GM15510 (cell line): ENCODE data around the gene RPTOR.

ENCODE experiments used
- POLR2A ChIP-seq: IDR thresholded peaks from 3 replicates; pipeline ENCODE4 v1.6.1; 2011; ENCODE audit warnings: borderline replicate concordance; ENCODE audit not compliant: insufficient read length; ENCODE audit errors: extremely low read depth

The RPTOR gene

GRCh38 chr17:80510132-80510531 is 34.5 kb upstream of the RPTOR start:
- TF ChIP-seq POLR2A = no peak

DNA sequence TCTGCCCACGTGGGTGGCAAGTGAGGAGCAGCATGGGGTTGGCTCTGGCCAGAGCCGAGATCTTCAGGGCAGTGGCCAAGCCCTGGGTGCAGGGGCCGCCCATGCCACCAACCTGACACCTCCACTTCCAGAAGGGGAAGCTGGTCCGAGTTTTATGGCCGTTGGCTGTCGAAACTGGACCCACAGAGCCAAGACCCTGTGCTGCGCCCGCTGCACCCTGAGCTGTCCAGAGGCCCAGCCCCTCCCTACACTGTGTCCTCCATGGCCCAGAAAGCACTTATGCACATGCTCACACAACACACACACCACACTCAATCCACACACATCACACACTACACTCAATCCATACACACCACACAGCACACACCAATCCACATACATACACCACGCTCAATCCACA is 33.9 kb upstream of the RPTOR start:
- no peak for TF ChIP-seq POLR2A

DNA sequence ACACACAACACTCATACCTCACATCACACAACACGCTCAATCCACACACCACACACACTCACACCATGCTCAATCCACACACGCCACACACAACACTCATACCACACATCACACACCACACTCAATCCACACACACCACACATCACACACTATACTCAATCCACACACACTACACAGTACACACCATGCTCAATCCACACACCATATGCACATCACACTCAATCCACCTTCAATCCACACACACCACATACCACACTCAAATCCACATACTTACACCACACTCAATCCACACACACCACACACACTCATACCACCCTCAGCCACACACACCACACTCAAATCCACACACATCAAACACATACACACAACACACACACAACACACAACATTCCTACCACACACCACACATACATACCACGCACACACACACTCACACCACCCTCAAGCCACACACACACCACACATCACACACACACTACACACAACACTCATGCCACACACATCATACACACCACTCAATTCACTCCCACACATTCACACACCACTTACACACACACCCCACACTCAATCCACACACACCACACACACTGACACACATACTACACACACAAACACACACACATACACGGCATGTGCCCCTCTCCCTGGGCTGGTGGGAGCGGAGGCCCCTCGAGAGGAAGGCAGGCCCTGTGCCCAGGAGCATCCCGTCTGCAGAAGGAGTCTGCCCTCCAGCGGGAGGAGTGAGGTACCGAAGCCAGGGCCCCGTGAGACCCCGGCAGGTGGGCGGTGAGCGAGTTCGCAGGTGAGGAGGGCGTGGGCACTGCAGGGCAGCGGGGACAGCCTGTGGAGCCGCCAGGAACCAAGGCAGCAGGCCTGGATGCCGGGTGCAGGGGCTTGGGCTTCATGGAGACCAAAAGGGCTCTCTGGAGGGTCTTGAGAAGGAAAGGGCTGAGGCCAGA is 33.1 kb upstream of the RPTOR start:
- no peak for TF ChIP-seq POLR2A

DNA sequence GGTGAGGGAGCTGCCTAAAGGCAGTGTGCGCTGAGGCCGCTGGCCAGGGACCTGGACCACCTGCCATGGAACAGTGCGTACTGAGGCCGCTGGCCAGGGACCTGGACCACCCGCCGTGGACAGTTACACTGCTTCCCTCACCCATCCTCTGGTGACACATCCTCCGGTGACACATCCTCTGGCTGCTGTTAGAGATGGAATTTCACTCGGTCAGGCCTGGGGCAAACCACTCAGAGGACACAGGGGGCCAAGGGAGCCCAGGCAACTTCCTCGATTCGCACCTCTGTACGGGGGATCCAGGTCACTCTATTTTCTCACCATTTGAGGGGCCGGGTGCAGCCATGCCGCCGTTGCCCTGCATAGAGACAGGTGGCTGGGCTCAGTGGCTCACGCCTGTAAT is 32.4 kb upstream of the RPTOR start:
- no peak for TF ChIP-seq POLR2A

- TF ChIP-seq POLR2A = no peak
These were observed 31.4 kb upstream of the RPTOR start for GRCh38 chr17:80513201-80513600.

GRCh38 chr17:80513892-80514291 is 30.7 kb upstream of the RPTOR start:
- TF ChIP-seq POLR2A = no peak

DNA sequence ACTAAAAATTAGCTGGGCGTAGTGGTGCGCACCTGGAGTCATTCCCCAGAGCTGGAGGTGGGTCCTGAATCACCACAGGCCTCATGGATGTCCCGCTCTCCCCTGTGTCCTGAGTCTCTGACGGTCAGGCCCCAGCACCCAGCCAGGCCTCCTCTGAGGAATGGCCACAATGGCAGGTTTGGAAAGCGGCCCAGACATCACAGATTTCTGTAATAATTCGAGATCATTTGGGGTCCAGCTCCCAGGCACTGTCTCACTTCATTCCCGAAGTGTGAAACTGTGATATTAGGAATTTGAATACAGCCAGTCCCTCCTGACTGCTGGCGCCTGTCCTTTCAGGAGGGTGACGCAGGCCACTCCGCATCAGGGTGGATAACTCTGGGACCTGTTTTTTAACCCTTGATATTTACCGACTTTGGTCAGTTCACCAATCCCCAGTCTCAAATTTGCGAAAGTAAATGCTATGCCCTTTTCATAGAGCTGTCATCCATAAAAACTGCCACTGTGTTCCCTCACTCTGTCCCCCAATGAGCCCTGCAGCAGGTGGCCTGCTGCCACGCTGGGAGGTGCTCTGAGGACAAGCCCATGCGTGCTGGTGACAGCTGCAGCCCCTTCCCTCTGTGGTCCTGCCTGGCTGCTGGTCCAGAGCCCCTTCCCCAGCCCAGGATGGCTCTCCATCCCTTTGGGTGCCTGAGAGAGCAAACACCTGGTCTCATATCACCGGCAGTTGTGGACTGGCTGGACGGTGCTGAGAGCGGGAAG is 28.3 kb upstream of the RPTOR start:
- no peak for TF ChIP-seq POLR2A

- TF ChIP-seq POLR2A = no peak
These were observed 27.0 kb upstream of the RPTOR start for GRCh38 chr17:80517641-80518040.

GRCh38 chr17:80518392-80518791 is 26.2 kb upstream of the RPTOR start:
- no peak for TF ChIP-seq POLR2A

DNA sequence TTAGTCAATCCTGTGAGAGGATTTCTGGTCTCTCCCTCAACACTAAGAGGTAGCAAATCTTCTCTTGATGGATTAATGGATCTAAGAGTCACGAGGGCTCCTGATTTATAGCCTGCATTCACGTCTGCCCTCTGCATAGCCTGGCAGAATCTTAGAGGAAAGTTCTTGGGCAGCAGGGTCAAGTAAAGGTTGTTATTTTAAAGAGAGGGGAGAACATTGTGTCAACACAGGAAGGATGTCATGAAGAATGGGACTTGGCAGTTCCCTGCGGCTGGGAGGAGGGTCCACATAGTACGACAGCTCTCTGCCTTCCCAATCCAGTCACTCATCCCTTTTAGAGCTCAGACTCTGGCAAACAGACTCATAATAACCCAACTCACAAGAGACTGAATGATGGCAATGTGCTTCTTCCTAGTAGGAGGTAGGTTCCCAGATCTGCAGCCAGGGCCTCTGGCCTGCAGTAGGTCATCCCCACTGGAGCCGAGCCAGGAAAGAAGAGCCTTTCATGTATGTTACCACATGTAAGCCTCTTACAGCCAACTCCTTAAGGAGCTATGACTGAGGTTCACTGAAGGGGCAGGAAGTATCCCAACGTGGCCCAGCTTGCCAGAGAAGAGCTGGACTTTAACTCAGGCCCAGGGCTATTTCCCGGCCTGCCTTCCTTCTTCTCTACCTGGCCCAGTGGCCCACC is 25.4 kb upstream of the RPTOR start:
- TF ChIP-seq POLR2A = no peak

- no peak for TF ChIP-seq POLR2A
These were observed 23.7 kb upstream of the RPTOR start for GRCh38 chr17:80520810-80521455.

DNA sequence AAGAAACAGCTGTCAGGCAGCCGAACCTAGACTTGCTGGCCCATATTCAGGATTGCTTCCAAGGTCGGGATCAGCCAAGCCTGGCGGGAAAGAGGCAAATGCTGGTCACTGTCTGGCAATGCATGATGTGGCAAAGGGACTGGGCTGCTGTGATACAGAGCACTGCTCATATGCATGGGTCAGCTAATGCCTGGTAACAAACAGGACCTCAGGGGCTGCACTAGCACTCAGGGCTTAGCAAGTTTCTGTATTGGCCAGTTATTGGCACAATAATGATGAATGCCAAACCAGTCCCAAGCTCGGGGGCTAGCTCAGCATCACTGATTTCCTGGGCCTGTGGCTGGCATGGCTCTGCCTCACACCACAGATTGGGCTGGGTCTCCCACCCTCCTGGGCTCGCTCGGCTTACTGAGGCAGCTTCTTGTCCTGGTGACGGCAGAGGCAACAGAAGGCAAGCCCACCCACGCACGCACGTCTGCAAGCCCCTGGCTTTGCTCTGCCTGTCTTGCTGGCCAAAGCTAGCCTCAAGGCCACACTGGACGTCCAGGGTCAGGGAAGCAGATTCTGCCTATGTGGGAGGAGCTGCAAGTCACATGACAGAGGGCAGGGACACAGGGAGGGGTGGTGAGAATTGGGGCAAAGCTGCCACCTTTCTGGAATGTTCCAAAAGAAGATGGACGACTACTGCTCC is 21.4 kb upstream of the RPTOR start:
- no peak for TF ChIP-seq POLR2A

DNA sequence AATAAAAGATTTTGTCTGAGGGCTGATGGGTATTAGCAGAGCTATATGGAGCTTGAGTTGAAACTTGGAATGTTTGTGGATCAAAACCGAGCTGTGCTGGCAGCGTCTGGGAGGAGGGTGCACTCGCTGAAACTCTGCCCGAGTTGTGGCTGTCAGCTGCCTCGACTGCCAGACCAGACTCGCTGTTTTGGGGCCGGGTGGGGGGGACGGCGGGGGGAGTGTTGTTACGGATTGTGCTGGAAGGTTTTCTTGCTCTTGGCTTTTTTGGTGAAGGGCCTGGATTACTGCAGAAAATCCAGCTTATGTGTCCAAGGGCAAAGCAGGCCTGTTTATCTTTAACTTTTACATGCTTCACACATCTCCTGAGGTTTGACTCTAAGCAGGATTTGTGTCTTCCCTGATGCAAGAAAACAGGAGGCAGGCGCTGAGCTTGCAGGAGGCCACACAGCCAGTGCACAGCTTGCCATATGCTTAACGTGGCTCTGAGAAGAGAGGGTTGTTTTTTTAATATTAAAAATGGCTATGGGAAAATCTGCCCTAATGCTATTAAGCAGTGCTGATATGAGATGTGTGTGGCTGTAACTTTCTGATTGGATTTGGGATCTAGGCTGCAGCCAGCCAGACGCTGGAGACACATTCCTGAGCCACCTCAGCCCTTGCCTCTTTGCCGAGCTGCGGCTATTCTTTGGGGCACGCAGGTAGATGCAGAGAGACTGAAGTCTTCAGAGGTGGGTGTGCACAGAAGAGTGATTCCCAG is 20.5 kb upstream of the RPTOR start:
- TF ChIP-seq POLR2A = no peak

- no peak for TF ChIP-seq POLR2A
These were observed 18.3 kb upstream of the RPTOR start for GRCh38 chr17:80526116-80526910.
